Retina (tissue), 1 donor: ENCODE measurements around the gene SYNE2.
"Not testable (repeated sequence)": the region's sequence is repeated elsewhere in the genome, so short reads cannot be mapped to it uniquely, and the experiment has no call there.

ENCODE experiments used
- DNase-seq: peaks from one replicate; pipeline ENCODE4 v3.0.0-alpha.2; 2016

The SYNE2 gene

DNA sequence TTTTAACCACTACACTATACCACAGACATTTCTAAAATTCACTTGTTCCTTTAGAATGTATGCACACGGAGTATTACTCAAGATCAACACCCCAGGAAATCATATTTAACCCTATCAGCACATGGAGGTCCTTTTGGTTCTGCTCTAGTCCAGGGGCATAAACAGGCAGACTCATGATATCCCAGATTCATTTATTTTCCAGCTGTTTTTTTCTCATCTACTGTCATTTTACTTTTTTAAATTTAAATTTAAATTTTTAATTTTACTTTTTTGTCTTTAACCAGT is 17.9 kb downstream of the SYNE2 start:
- DNase-seq = not testable (repeated sequence)

GRCh38 chr14:63874223-63874622 is 21.4 kb downstream of the SYNE2 start:
- no peak for DNase-seq

- no peak for DNase-seq
Measured at GRCh38 chr14:63875311-63875710, 22.5 kb downstream of the SYNE2 start.

DNA sequence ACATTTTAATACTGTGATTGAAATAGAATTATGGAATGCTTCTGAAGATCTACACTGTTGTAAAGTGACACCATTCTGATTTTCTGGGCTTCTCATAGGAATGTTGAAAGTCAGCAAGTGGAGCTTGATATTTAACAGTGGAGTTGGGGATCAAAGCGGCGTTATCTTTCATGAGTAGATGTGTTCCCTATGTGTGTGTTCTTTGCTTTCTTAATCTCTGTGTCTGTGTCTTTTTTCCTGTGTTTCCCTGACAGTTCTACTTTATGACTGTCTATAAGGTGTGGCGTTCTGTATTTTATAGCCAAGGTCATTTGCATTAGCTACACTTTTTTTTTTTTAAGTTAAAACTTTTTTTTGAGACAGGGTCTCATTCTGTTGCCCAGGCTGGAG is 24.7 kb downstream of the SYNE2 start:
- DNase-seq = no peak

DNA sequence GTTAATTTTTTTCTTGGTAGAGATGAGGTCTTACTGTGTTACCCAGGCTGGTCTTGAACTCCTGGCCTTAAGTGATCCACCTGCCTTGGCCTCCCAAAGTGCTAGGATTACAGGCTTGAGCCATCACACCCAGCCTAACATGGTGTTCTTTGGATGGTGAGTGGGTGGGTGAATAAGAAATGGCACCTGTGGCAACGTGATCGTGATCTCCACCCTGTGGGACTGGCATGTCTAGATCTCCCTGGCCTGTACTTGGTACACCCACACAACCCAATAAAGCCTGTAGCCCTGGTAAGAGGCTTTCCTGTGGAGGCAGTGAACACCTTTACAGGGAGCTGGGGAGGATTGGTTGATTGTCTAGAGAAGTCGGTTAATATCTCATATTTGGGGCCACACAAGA is 25.2 kb downstream of the SYNE2 start:
- no peak for DNase-seq

DNA sequence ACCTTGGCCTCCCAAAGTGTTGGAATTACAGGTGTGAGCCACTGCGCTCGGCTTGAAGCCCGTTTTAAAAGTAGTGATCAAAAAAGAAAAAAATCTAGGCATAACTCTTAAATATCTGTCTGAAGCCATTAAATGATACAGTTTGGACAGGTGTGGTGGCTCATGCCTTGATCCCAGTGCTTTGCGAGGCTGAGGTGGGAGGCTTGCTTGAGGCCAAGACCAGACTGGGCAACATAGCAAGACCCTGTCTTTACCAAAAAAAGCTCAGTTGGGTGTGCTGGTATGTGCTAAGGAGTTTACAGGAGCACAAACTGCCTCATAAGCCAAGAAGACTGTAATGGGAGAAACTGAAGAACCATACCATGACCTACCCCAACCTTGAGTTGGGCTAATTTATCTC is 26.0 kb downstream of the SYNE2 start:
- DNase-seq = no peak

DNA sequence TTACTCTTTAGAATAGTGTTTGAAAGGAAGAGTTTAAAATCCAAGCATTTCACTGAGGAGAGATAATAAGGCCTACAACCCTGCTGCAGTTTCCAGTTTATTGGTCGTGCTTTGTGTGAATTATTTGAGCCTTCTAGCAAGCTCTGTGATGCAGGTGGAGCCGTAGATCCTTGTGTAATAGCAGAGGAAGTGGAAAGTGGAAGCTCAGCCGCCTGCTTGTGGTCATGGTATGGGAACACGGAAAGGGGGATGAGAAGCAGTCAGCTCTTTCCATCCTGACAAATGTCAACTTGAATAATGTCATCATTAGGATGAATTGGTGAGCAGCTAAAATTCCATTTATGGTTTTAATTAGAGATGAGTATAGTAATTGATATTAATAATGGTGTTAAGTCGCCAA is 29.1 kb downstream of the SYNE2 start:
- DNase-seq = no peak

DNA sequence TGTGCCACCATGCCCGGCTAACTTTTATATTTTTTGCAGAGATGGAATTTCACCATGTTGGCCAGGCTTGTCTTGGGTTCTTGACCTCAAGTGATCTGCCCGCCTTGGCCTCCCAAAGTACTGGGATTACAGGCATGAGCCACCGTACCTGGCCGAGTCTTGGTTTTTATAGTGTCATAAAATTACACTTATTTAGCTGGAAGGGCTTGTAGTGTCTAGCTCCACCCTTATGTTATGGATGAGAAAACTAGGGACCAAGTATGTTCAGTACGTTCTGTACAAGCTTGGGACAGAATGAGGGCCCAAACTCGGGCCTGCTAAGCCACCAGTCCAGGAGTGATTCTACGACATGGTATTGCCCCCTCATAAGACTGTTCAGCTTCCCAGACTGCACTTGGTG is 35.1 kb downstream of the SYNE2 start:
- no peak for DNase-seq

GRCh38 chr14:63890553-63890952 is 37.7 kb downstream of the SYNE2 start:
- no peak for DNase-seq

DNA sequence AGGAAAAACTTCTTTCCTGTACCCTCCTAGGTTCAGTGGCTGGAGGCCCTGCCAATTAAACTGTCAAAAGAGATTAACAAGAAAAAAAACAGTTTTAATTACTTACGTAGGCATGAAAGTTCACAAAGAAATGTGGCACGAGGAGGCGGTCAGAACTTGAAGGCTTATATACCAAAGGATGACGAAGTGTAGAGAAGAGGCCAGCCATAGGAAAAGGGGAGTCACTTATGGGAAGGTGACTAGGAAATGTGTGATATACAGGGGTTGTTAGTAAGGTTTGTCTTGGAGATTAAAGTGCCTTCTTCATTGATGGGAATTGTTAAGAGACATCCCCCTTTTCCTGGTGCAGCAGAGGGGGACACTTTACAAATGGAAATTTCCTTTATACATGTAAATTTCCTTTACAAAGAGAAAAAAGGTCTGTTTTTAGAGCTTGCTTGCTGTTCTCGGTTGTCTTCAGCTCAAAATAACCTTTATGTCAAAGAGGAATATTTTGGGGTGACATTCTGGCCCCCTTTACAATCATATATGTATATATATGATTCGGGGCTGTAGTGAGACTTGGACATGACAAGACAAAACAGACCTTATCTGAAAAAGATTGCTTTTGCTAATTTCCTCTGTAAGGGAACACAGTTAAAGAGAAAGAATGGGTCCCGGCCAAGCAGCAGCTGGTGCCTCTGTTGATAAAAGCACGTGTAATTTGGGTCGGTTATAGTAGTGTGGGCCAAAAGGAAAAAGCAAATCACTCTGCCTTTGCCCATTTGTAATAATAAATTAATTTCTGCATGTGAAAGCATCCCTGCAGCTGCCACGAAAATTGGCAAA is 38.6 kb downstream of the SYNE2 start:
- DNase-seq = peak; percentile 56

DNA sequence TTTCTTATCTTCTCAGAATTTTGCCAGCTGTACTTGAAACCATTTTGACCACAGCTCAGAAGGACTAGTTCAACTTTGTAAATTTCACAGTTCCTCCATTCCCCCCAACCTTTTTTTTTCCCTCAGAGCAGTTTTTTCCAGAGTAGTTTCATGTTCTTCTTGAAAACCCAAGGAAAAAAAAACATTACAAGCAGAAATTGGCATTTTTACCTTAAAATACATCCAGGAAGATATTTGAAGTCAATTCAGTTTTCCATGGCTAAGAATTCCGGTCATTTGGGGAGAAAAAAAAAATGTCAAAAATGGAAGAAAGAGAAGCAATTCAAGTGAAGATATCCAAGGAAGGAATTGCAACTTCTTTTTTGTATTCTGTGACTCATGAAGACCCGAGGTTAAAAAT is 39.5 kb downstream of the SYNE2 start:
- DNase-seq = no peak

- DNase-seq = no peak
Measured at GRCh38 chr14:63893701-63894458, 41.1 kb downstream of the SYNE2 start.

- DNase-seq = no peak
Measured at GRCh38 chr14:63895510-63895909, 42.7 kb downstream of the SYNE2 start.

- DNase-seq = no peak
Measured at GRCh38 chr14:63896278-63896720, 43.5 kb downstream of the SYNE2 start.

- DNase-seq = no peak
Measured at GRCh38 chr14:63897721-63898163, 44.9 kb downstream of the SYNE2 start.

GRCh38 chr14:63899953-63900352 is 47.1 kb downstream of the SYNE2 start:
- no peak for DNase-seq

DNA sequence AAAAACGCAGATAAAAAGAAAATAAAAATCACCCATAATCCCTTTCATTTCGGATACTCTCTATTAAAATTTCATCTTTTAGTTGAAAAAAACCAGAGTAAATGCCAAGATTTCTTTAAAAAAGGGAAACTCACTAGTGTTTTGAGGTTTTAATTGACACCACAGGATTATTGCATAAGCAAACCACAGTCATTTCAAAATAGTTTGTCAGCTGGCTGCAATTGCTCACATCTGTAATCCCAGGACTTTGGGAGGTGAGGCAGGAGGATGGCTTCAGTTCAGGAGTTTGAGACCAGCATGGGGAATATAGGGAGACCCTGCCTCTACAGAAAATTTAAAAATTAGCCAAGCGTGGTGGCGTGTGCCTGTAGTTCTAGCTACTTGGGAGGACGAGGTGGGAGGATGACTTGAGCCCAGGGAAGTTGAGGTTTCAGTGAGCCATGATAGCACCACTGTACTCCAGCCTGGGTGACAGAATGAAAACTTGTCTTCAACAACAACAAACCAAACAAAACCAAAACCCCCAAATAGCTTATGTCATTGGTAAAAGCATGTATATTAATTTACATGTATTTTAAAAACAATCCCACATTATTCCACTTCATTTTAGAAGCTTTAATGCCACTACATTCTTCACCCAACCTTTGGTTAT is 48.8 kb downstream of the SYNE2 start:
- DNase-seq = no peak

DNA sequence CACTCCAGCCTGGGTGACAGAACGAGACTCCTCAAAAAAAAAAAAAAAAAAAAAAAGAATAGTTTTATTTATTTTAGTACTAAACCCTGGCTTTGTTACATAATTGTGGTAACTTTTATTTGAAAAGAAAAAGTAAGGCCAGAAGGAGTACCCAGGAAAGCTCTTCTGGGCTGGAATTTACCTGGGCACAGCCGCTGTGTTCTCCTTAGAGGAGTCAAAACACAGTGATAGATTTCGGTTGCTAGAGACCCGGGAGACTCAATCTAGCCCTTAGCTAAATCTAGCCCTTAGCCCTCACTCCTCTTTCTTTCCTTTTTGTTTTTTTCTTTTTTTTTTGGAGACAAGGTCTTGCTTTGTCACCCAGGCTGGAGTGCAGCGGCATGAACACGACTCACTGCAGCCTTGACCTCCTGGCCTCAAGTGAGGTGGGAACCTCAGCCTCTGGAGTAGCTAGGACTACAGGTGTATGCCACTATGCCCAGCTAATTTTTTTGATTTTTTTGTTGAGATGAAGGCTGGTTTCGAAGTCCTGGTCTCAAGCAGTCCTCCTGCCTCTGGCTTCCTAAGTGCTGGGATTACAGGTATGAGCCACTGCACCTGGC is 49.7 kb downstream of the SYNE2 start:
- no peak for DNase-seq

- DNase-seq = no peak
Measured at GRCh38 chr14:63904724-63905123, 51.9 kb downstream of the SYNE2 start.

GRCh38 chr14:63905370-63905769 is 52.6 kb downstream of the SYNE2 start:
- no peak for DNase-seq

GRCh38 chr14:63908667-63909264 is 56.0 kb downstream of the SYNE2 start:
- DNase-seq = no peak

GRCh38 chr14:63909984-63910383 is 57.2 kb downstream of the SYNE2 start:
- DNase-seq = no peak
